Stomach (tissue), 4 donors: ENCODE data around the gene SAMM50.

Source experiments
- EP300 ChIP-seq: sonication (generic); formaldehyde crosslinking; IDR thresholded peaks from one replicate; pipeline ENCODE4 v1.6.1; 2017; ENCODE audit warnings: antibody characterized with exemption
- POLR2A ChIP-seq, 4 donors: fragments of 450-650 bp; IDR thresholded peaks; one replicate each; pipeline ENCODE4 v1.6.1; 2016; ENCODE audit warnings: antibody characterized with exemption in 4 of 4, control low read depth in 2 of 4, mild to moderate bottlenecking in 1 of 4, moderate library complexity in 1 of 4
- POLR2AphosphoS5 ChIP-seq, 3 donors: sonication (generic); formaldehyde crosslinking; IDR thresholded peaks; one replicate each; pipeline ENCODE4 v1.6.1; 2016; ENCODE audit warnings: antibody characterized with exemption in 3 of 3
- TF ChIP-seq, protein P1 (sequence below), 7 experiments: fragments of 450-650 bp in 4 of 7; fragments of 200-600 bp in 3 of 7; sonication (generic) in 3 of 7; IDR thresholded peaks; one replicate each; pipeline ENCODE4 v1.5.1; 2016 to 2019; ENCODE audit warnings: antibody characterized with exemption in 7 of 7, control low read depth in 2 of 7, mild to moderate bottlenecking in 1 of 7

GRCh38 chr22:43971112-43971511, 15.9 kb downstream of the SAMM50 start:
- TF ChIP-seq POLR2AphosphoS5 (IDR thresholded peaks at IDR 0.05) (no peak), POLR2A (IDR thresholded peaks at IDR 0.05) (no peak), EP300 (no peak)
- TF ChIP-seq, protein P1, sequence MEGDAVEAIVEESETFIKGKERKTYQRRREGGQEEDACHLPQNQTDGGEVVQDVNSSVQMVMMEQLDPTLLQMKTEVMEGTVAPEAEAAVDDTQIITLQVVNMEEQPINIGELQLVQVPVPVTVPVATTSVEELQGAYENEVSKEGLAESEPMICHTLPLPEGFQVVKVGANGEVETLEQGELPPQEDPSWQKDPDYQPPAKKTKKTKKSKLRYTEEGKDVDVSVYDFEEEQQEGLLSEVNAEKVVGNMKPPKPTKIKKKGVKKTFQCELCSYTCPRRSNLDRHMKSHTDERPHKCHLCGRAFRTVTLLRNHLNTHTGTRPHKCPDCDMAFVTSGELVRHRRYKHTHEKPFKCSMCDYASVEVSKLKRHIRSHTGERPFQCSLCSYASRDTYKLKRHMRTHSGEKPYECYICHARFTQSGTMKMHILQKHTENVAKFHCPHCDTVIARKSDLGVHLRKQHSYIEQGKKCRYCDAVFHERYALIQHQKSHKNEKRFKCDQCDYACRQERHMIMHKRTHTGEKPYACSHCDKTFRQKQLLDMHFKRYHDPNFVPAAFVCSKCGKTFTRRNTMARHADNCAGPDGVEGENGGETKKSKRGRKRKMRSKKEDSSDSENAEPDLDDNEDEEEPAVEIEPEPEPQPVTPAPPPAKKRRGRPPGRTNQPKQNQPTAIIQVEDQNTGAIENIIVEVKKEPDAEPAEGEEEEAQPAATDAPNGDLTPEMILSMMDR (IDR thresholded peaks at IDR 0.05) = no peak
